ENCODE measurements around the gene MYOG.

Gene MYOG

DNA sequence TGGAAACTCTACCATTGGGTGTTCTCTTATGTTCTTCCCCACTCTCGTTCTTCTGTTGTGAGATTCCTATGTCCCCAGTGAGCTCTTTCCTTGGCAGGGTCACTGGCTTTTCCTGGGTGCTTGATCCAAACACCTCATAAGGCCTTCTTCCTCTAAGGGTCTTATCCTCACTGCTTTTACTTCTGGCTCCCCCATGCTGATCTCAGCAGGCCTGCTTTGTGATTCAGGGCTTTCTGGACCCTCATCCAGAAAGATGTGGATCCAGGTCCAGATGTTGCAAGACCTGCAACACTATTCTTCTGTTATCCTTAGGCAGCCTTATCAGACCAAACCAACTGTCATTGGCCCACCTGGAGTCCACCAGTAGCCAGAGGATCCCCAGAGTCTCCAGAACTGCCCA is 11.2 kb upstream of the MYOG start:
- TF ChIP-seq ESRRG (CRISPR knock-in tag; IDR thresholded peaks at IDR 0.05) (no peak), ZC3H10 (CRISPR knock-in tag; IDR thresholded peaks at IDR 0.05) (no peak), GLIS3 (CRISPR knock-in tag; IDR thresholded peaks at IDR 0.05) (no peak), ZNF565 (CRISPR knock-in tag; conservative IDR thresholded peaks at IDR 0.05; ENCODE audit: low read depth) (no peak), SNAI2 (CRISPR knock-in tag; IDR thresholded peaks at IDR 0.05) (no peak), ARNTL (CRISPR knock-in tag; IDR thresholded peaks at IDR 0.05; ENCODE audit: borderline replicate concordance, low read depth) (no peak), TOX (CRISPR knock-in tag; IDR thresholded peaks at IDR 0.05; ENCODE audit: borderline replicate concordance) (no peak), CSDC2 (CRISPR knock-in tag; IDR thresholded peaks at IDR 0.05) (no peak)
- TF ChIP-seq, protein P1, sequence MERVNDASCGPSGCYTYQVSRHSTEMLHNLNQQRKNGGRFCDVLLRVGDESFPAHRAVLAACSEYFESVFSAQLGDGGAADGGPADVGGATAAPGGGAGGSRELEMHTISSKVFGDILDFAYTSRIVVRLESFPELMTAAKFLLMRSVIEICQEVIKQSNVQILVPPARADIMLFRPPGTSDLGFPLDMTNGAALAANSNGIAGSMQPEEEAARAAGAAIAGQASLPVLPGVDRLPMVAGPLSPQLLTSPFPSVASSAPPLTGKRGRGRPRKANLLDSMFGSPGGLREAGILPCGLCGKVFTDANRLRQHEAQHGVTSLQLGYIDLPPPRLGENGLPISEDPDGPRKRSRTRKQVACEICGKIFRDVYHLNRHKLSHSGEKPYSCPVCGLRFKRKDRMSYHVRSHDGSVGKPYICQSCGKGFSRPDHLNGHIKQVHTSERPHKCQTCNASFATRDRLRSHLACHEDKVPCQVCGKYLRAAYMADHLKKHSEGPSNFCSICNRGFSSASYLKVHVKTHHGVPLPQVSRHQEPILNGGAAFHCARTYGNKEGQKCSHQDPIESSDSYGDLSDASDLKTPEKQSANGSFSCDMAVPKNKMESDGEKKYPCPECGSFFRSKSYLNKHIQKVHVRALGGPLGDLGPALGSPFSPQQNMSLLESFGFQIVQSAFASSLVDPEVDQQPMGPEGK (CRISPR knock-in tag; IDR thresholded peaks at IDR 0.05; ENCODE audit: borderline replicate concordance): no peak

DNA sequence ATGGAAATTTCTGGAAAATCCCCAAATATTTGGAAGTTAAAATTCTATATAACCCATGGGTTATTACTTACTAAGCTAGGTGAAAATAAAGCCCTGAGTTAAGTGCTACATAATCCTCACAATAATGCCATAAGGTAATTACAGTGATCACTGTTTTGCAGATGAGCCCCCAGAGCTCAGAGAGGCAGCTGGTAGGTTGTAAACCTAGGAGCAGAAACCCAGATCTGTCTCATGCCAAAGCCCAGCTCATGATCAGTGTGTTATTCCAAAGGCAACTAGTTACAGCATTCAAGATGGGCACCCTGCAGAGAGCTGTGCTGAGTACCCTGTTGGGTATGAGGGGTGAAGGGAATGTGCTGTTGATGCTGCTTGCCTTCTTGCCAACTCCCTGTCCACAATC is 10.8 kb upstream of the MYOG start:
- no peak for ATAC-seq
- TF ChIP-seq, protein P2, sequence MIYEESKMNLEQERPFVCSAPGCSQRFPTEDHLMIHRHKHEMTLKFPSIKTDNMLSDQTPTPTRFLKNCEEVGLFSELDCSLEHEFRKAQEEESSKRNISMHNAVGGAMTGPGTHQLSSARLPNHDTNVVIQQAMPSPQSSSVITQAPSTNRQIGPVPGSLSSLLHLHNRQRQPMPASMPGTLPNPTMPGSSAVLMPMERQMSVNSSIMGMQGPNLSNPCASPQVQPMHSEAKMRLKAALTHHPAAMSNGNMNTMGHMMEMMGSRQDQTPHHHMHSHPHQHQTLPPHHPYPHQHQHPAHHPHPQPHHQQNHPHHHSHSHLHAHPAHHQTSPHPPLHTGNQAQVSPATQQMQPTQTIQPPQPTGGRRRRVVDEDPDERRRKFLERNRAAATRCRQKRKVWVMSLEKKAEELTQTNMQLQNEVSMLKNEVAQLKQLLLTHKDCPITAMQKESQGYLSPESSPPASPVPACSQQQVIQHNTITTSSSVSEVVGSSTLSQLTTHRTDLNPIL (CRISPR knock-in tag; IDR thresholded peaks at IDR 0.05; ENCODE audit: low read depth): no peak
- TF ChIP-seq ZNF70 (CRISPR knock-in tag; IDR thresholded peaks at IDR 0.05): no peak
- no peak for TF ChIP-seq SNAI2 (CRISPR knock-in tag; IDR thresholded peaks at IDR 0.05)
- no peak for TF ChIP-seq BACH2 (CRISPR knock-in tag; IDR thresholded peaks at IDR 0.05; ENCODE audit: borderline replicate concordance)

More for the DNA sequence above, 11.2 kb upstream of the MYOG start:
- ATAC-seq: no peak

DNA sequence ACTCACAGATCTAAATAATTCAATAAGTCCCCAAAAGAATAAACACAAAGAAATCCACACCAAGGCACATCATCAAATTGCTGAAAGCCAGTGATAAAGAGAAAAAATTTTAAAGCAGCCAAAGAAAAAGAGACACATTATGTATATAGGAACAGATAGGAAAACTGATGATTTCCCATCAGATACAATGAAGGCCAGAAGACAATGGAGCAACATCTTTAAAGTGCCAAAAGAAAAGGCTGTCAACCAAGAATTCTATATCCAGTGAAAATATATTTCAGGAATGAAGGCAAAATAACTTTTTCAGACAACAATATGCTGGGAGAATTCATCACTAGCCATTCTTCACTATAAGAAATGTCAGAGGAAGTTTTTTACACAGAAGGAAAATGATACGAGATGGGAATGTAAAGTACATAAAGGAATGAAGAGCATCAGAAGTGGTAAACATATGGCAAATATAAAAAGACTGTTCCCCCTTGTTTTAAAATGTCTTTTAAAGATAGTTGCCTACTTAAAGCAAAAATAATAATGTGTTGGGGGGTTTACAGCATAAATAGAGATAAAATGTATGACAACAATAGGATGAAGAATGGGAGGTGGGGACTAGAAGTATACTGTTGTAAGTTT is 9.4 kb upstream of the MYOG start:
- ATAC-seq: no peak

DNA sequence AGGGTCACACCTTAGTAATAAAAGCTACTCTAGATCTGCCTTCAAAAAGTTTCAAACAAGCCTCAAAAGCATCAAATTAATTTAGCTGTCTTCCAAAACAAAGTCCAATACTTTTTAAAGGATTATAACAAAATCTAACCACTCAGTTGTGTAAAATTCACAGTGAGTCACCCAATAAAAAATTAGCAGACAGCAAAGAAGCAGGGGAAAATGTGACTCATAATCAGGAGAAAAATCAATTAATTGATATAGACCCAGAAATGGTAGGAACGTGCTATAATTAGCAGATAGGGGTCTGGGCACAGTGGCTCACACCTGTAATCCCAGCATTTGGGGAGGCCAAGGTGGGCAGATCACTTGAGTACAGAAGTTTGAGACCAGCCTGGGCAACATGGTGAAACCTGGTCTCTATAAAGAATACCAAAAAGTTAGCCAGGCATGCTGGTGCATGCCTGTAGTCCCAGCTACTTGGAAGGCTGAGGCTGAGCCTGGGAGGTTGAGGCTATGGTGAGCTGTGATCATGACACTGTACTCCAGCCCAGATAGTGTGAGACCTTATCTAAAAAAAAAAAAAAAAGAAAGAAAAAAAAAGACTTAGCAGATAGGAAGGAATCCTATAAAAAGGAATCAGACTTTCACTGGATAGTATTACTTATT is 8.1 kb upstream of the MYOG start:
- ATAC-seq: no peak
- TF ChIP-seq, protein P2 (CRISPR knock-in tag; IDR thresholded peaks at IDR 0.05; ENCODE audit: low read depth): no peak
- TF ChIP-seq OSR1 (CRISPR knock-in tag; IDR thresholded peaks at IDR 0.05) (no peak), ESRRG (CRISPR knock-in tag; IDR thresholded peaks at IDR 0.05) (no peak), BACH2 (CRISPR knock-in tag; IDR thresholded peaks at IDR 0.05; ENCODE audit: borderline replicate concordance) (no peak), PPARA (CRISPR knock-in tag; IDR thresholded peaks at IDR 0.05; ENCODE audit: borderline replicate concordance) (no peak)
- TF ChIP-seq, protein P3, sequence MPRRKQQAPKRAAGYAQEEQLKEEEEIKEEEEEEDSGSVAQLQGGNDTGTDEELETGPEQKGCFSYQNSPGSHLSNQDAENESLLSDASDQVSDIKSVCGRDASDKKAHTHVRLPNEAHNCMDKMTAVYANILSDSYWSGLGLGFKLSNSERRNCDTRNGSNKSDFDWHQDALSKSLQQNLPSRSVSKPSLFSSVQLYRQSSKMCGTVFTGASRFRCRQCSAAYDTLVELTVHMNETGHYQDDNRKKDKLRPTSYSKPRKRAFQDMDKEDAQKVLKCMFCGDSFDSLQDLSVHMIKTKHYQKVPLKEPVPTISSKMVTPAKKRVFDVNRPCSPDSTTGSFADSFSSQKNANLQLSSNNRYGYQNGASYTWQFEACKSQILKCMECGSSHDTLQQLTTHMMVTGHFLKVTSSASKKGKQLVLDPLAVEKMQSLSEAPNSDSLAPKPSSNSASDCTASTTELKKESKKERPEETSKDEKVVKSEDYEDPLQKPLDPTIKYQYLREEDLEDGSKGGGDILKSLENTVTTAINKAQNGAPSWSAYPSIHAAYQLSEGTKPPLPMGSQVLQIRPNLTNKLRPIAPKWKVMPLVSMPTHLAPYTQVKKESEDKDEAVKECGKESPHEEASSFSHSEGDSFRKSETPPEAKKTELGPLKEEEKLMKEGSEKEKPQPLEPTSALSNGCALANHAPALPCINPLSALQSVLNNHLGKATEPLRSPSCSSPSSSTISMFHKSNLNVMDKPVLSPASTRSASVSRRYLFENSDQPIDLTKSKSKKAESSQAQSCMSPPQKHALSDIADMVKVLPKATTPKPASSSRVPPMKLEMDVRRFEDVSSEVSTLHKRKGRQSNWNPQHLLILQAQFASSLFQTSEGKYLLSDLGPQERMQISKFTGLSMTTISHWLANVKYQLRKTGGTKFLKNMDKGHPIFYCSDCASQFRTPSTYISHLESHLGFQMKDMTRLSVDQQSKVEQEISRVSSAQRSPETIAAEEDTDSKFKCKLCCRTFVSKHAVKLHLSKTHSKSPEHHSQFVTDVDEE (CRISPR knock-in tag; IDR thresholded peaks at IDR 0.05): no peak
- TF ChIP-seq, protein P4, sequence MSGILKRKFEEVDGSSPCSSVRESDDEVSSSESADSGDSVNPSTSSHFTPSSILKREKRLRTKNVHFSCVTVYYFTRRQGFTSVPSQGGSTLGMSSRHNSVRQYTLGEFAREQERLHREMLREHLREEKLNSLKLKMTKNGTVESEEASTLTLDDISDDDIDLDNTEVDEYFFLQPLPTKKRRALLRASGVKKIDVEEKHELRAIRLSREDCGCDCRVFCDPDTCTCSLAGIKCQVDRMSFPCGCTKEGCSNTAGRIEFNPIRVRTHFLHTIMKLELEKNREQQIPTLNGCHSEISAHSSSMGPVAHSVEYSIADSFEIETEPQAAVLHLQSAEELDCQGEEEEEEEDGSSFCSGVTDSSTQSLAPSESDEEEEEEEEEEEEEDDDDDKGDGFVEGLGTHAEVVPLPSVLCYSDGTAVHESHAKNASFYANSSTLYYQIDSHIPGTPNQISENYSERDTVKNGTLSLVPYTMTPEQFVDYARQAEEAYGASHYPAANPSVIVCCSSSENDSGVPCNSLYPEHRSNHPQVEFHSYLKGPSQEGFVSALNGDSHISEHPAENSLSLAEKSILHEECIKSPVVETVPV (CRISPR knock-in tag; IDR thresholded peaks at IDR 0.05): no peak

More for the DNA sequence above, 9.4 kb upstream of the MYOG start:
- TF ChIP-seq, protein P4 (CRISPR knock-in tag; IDR thresholded peaks at IDR 0.05): no peak
- TF ChIP-seq TOX (CRISPR knock-in tag; IDR thresholded peaks at IDR 0.05; ENCODE audit: borderline replicate concordance) (no peak), ISL1 (CRISPR knock-in tag; IDR thresholded peaks at IDR 0.05) (no peak), BACH2 (CRISPR knock-in tag; IDR thresholded peaks at IDR 0.05; ENCODE audit: borderline replicate concordance) (no peak), SNAI2 (CRISPR knock-in tag; IDR thresholded peaks at IDR 0.05) (no peak), ZNF8 (CRISPR knock-in tag; IDR thresholded peaks at IDR 0.05) (no peak), TCF4 (CRISPR knock-in tag; IDR thresholded peaks at IDR 0.05; ENCODE audit: borderline replicate concordance) (no peak), CSDC2 (CRISPR knock-in tag; IDR thresholded peaks at IDR 0.05) (no peak), OSR1 (CRISPR knock-in tag; IDR thresholded peaks at IDR 0.05) (no peak), ZFP3 (CRISPR knock-in tag; IDR thresholded peaks at IDR 0.05) (no peak)
- TF ChIP-seq, protein P3 (CRISPR knock-in tag; IDR thresholded peaks at IDR 0.05): no peak

Measured in SK-N-SH treated with all-trans-retinoic acid at 6 μM for 48 hours (cell line).